Gastroesophageal sphincter (tissue), 4 donors: ENCODE data around the gene NTMT2. TPM values are rescaled to one million over a fixed set of nuclear protein-coding genes. Genes with fewer than 3 reads are reported as not detected.

Experiments
- ATAC-seq: fragments of 150-250 bp; one replicate; pipeline ENCODE4 v1.9.1; 2016; ENCODE audit warnings: mild to moderate bottlenecking, moderate library complexity
- H3K27ac ChIP-seq, 4 donors: fragments of 200-600 bp; sonication (generic) in 3 of 4; 1 replicate in 3 of 4; 2 replicates in 1 of 4; pipeline ENCODE4 v1.5.1; 2016 to 2019
- H3K27me3 ChIP-seq: fragments of 200-600 bp; sonication (generic); one replicate; pipeline ENCODE4 v1.5.1; 2019
- H3K36me3 ChIP-seq, 2 donors: fragments of 200-600 bp; sonication (generic); one replicate each; pipeline ENCODE4 v1.5.1; 2019; ENCODE audit warnings: control low read depth in 1 of 2
- H3K4me1 ChIP-seq, 3 donors: fragments of 200-600 bp; sonication (generic); 1 replicate in 2 of 3; 2 replicates in 1 of 3; pipeline ENCODE4 v1.5.1; 2016 to 2019; ENCODE audit warnings: control low read depth in 2 of 3
- H3K4me3 ChIP-seq, 2 donors: fragments of 200-600 bp; sonication (generic); one replicate each; pipeline ENCODE4 v1.5.1; 2019; ENCODE audit warnings: mild to moderate bottlenecking in 1 of 2, moderate library complexity in 1 of 2
- H3K9me3 ChIP-seq, 3 donors: fragments of 200-600 bp; sonication (generic); one replicate each; pipeline ENCODE4 v1.5.1; 2017 to 2019; ENCODE audit warnings: control low read depth in 2 of 3
- EP300 ChIP-seq: sonication (generic); formaldehyde crosslinking; IDR thresholded peaks from one replicate; pipeline ENCODE4 v1.6.1; 2017; ENCODE audit warnings: antibody characterized with exemption, mild to moderate bottlenecking
- POLR2A ChIP-seq, 2 donors: fragments of 450-650 bp; IDR thresholded peaks; one replicate each; pipeline ENCODE4 v1.6.1; 2017; ENCODE audit warnings: antibody characterized with exemption in 2 of 2, mild to moderate bottlenecking in 2 of 2, moderate library complexity in 1 of 2
- POLR2AphosphoS5 ChIP-seq: sonication (generic); formaldehyde crosslinking; IDR thresholded peaks from one replicate; pipeline ENCODE4 v1.6.1; 2017; ENCODE audit warnings: antibody characterized with exemption
- WGBS, 2 donors: methylation state at CpG; one replicate each; pipeline ENCODE4 v1.1.5; 2018; ENCODE audit warnings: low coverage in 1 of 2; 5-methylcytosine and 5-hydroxymethylcytosine counted together
- total RNA-seq, 4 donors: library from RNA; depleted of rRNA; stranded (reverse); fragments of >200 nt; gene quantifications; one replicate each; pipeline ENCODE4 v1.1.0, GENCODE V29; 2016
- TF ChIP-seq, protein P1 (sequence below), 4 experiments: fragments of 200-600 bp in 2 of 4; fragments of 450-650 bp in 2 of 4; sonication (generic) in 1 of 4; IDR thresholded peaks; one replicate each; pipeline ENCODE4 v1.5.1; 2017 to 2019; ENCODE audit warnings: antibody characterized with exemption in 4 of 4, mild to moderate bottlenecking in 2 of 4, moderate library complexity in 2 of 4

NTMT2 gene
- total RNA-seq, 4 donors from 2014 or later = not detected

DNA sequence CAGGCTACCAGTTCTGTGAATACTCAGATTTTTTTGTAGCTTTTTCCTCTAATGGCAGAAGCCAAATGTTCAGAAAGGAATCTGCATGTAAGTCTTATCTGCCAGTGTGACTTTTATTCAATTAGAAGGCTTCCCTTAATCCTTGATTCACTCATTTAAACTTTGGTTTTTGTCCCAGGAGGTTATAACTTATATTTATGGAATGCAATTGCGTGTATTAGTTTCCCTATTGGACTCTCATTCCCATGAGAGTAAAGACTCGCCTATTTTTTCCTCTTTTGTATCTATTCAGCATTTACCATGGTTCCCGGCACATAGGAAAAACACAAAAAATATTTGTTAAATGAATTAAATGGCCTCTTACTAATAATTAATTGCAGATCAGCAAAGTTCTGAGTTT, 3.5 kb downstream of the NTMT2 start:
- no peaks in the 10 kb centered on the region for H3K4me1 ChIP-seq
- ATAC-seq = no peak
- TF ChIP-seq, protein P1, sequence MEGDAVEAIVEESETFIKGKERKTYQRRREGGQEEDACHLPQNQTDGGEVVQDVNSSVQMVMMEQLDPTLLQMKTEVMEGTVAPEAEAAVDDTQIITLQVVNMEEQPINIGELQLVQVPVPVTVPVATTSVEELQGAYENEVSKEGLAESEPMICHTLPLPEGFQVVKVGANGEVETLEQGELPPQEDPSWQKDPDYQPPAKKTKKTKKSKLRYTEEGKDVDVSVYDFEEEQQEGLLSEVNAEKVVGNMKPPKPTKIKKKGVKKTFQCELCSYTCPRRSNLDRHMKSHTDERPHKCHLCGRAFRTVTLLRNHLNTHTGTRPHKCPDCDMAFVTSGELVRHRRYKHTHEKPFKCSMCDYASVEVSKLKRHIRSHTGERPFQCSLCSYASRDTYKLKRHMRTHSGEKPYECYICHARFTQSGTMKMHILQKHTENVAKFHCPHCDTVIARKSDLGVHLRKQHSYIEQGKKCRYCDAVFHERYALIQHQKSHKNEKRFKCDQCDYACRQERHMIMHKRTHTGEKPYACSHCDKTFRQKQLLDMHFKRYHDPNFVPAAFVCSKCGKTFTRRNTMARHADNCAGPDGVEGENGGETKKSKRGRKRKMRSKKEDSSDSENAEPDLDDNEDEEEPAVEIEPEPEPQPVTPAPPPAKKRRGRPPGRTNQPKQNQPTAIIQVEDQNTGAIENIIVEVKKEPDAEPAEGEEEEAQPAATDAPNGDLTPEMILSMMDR (IDR thresholded peaks at IDR 0.05) = no peak
- peaks cover 0 to 17% (median 0%) of the 10 kb centered on the region in 3 donors for H3K9me3 ChIP-seq
- H3K27ac ChIP-seq = no peak overlapping the region
- H3K4me3 ChIP-seq = no peak overlapping the region
- 40 to 79% methylated on average over 2 to 3 of the region's 3 CpGs for WGBS, 2 donors
- no peaks in the 10 kb centered on the region for H3K36me3 ChIP-seq
- no peaks in the 10 kb centered on the region for H3K27me3 ChIP-seq

DNA sequence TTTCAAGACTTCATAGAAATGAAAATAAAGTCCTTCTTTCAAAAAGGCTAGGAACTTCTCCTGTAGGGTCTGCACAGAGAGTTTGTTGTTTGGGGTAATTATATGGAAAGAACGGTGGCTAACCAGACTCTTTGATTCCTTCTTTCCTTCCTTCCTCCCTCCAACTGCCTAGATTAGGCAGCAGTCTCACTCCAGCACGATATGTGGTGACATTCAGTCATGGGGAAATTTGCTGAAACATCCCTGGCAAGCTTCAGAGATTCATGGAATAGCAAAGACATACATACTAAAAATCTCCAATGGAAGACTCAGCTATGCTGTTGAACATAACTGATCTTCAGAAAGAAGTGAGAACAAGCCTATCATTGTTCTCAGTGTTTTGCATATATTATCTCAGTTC, 4.3 kb downstream of the NTMT2 start:
- no peak for TF ChIP-seq POLR2AphosphoS5
- no peak for TF ChIP-seq EP300
- TF ChIP-seq, protein P1 (IDR thresholded peaks at IDR 0.05) = no peak
- TF ChIP-seq POLR2A (IDR thresholded peaks at IDR 0.05) = no peak
- ATAC-seq = no peak
- H3K36me3 ChIP-seq = no peaks in the 10 kb centered on the region
- H3K27me3 ChIP-seq = no peaks in the 10 kb centered on the region
- H3K27ac ChIP-seq = no peak overlapping the region
- WGBS, 2 donors = 36 to 77% methylated on average over 2 of the region's 2 CpGs
- H3K4me3 ChIP-seq = no peak overlapping the region
- no peaks in the 10 kb centered on the region for H3K4me1 ChIP-seq
- peaks cover 0 to 12% (median 0%) of the 10 kb centered on the region in 3 donors for H3K9me3 ChIP-seq

- ATAC-seq = no peak
- Histone ChIP-seq H3K9me3 (peaks cover 0 to 12% (median 0%) of the 10 kb centered on the region in 3 donors), H3K27me3 (no peaks in the 10 kb centered on the region), H3K4me1 (no peaks in the 10 kb centered on the region), H3K4me3 (no peak overlapping the region), H3K27ac (no peak overlapping the region), H3K36me3 (no peaks in the 10 kb centered on the region)
- 73 to 81% methylated on average over 2 of the region's 2 CpGs for WGBS, 2 donors
- TF ChIP-seq, protein P1 (IDR thresholded peaks at IDR 0.05) = no peak
- TF ChIP-seq EP300 (no peak), POLR2A (IDR thresholded peaks at IDR 0.05) (no peak), POLR2AphosphoS5 (no peak)
Observed at GRCh38 chr1:170150921-170151320, 5.2 kb downstream of the NTMT2 start.

- TF ChIP-seq POLR2A (IDR thresholded peaks at IDR 0.05) (no peak), EP300 (no peak), POLR2AphosphoS5 (no peak)
- TF ChIP-seq, protein P1 (IDR thresholded peaks at IDR 0.05) = no peak
- no peak for ATAC-seq
- Histone ChIP-seq H3K4me1 (no peaks in the 10 kb centered on the region), H3K27ac (no peak overlapping the region), H3K4me3 (no peak overlapping the region), H3K27me3 (no peaks in the 10 kb centered on the region), H3K36me3 (no peaks in the 10 kb centered on the region), H3K9me3 (peaks cover 0 to 12% (median 0%) of the 10 kb centered on the region in 3 donors)
- 80 to 86% methylated on average over 1 of the region's 1 CpG for WGBS, 2 donors
Observed at GRCh38 chr1:170153417-170153816, 7.7 kb downstream of the NTMT2 start.

DNA sequence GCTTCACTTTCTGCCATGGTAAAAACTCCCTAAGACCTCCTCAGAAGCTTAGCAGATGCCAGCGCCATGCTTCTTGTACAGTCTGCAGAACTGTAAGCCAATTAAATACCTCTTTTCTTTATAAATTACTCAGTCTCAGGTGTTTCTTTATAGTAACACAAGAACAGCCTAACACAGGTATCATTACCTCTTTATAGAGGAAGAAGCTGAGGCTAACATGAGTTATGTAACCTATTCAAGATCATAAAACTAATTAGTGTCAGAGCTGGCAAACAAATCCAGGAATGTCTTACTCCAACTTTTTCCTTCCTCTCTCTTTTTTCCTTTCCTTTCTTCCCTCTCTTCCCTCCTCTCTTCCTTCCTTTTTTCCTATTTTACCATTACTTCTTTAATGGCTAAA, 9.3 kb downstream of the NTMT2 start:
- Histone ChIP-seq H3K9me3 (peaks cover 0 to 12% (median 0%) of the 10 kb centered on the region in 3 donors), H3K4me1 (no peaks in the 10 kb centered on the region), H3K4me3 (no peak overlapping the region), H3K36me3 (no peaks in the 10 kb centered on the region), H3K27ac (no peak overlapping the region), H3K27me3 (no peaks in the 10 kb centered on the region)
- TF ChIP-seq POLR2A (IDR thresholded peaks at IDR 0.05) (no peak), POLR2AphosphoS5 (no peak), EP300 (no peak)
- TF ChIP-seq, protein P1 (IDR thresholded peaks at IDR 0.05) = no peak
- 90 to 100% methylated on average over 1 of the region's 1 CpG for WGBS, 2 donors
- no peak for ATAC-seq
